ENCODE results near the gene MGME1.

The MGME1 gene

DNA sequence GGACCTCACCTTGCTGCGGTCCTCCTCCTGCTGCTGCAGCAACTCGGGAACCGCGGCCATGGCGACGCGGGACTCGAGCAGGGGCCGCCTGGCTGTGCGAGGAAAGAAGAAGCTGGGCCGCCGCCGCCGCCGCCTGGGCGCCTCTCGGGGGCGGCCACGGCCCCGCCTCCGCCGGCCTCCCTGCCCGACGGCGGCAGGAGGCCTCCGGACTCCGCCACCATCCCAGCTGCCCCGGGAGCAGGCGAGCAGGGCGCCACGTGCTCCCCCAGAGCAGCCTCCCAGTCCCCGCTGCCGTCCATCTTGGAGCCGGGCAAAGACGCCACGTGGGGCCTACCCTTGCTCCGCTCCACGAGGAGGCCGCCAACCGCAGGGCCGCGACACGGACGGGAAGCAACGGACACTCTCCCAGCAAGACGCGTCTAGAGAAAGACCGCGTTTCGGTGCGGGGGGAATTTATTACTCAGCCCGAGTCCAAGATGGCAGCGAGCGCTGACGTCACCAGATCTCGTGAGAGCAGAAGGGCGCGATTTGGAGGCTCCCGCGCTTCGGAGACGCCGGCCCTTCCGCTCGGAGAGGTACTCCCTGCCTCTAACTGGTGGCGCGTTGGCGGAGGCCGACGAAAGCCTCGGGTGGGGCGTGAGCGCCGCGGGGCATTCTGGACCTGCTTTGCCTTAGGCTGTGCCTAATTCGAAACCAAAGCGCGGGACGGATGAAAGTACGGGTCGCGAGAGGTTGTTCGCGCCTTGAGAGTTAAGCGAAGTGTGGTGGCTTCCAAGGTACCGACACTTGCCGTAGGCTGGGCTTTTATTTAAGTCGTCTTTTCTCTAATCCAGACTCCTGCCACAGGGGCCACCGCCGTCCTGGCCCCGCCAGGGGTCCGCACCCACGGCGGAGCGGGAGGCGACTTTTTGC, at the start of gene MGME1, which contains the start of gene SNX5:
TSS of gene MGME1 (plus strand) at position 653 of the 912 bp plus-strand sequence. CDS start 842 bp downstream, outside the sequence.
TSS of gene SNX5 (minus strand) at position 429 of the 912 bp plus-strand sequence. CDS start at position 60, 369 bp downstream.
- DNase-seq (ENCODE audit: low spot score), result peak; percentile 98

GRCh38 chr20:17919149-17919548, 49.7 kb upstream of the MGME1 start:
- no peak for DNase-seq (ENCODE audit: low spot score)

DNA sequence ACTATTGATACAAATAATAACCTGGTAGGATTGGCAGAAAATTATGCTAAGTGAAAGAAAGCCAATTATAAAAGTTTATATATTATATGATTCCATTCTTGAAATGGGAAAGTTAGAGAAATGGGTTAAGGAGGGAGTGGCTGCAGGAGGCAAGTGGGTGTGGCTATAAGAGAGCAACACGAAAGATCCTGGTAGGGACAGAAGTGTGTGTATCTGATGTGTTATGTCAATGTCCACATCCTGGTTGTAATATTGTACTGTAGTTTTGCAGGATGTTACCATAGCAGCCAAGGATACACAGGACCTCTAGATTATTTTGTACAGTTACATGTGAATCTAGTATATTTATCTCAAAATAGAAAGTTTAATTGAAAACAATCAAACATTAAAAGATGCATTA, 47.0 kb upstream of the MGME1 start:
- peak; percentile 12 for DNase-seq (ENCODE audit: low spot score)

DNA sequence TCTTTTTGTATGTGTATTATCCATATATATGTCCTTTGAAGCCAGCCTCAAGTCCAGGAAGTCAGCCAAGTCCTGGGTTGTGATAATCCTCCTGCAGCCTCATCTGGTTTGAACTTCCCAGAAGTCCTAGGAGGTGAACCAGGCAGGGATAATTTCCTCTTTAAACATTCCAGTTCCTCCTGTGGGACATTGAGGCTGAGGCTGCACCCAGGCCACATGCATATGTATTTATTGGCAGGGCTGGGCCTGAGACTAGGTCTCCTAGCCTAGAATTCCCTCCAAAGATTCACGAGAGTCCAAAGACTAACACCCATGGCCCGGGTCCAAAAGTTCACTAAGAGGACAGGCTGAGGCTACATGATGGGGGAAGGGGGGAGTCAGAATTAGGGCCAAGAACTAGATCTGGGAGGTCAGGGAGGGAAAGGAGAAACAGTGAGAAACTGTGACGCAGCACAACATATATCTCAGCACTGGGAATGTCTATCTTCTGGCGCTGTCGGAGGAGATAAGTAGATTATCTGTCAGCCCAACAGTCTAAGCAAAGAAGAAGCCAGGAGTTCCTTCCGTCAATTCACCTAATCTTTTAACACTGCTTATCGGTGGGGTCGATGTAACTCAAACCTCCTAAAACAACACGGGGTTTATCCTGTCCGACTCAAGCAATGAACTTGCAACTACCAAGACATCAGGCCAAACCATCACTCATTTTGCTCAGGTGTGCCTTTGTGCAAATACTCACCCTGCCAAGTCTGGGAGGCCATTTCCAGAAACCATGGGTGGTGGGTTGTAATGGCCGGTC, 43.5 kb upstream of the MGME1 start:
- DNase-seq (ENCODE audit: low spot score), result no peak

DNA sequence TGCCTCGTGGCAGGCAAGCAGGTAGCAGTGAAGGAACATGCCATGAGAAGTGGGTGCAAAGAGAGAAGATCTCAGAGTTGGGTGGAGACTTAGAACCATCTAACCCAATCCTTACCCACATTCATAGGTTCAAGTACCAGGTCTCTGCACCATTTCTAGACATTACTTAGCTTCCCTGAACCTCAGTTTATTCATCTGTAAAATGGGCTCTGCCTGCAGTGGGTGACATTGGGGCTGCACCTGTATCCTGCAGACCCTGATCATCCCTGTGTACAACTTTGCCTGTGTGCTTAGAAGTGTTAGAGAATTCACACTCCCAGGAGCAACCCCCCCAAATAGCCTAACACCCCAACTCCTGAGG, 42.9 kb upstream of the MGME1 start:
- DNase-seq (ENCODE audit: low spot score), result no peak

DNA sequence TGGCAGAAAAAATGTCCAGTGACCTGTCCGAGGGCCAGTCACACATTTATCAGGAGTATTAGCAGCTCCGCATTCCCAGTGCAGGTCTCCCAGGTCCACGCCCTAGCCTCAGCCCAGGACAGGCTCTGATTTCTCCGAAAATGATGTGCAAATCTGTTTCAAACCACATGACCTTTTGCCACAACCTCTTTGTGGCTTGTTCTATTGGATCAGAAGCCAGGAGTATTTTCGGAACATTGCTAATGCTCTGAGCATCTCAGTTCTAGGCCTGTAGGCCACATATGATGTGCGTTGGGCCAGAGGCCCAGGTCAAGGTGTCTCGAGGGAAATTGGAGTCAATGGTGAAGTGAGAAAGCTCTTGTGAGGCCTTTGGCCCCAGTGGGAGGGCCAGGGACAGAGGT, 40.6 kb upstream of the MGME1 start:
- no peak for DNase-seq (ENCODE audit: low spot score)

GRCh38 chr20:17928633-17929311, 40.0 kb upstream of the MGME1 start:
- no peak for DNase-seq (ENCODE audit: low spot score)

- DNase-seq (ENCODE audit: low spot score), result no peak
Observed at GRCh38 chr20:17931513-17931912, 37.3 kb upstream of the MGME1 start.

GRCh38 chr20:17932396-17932795, 36.4 kb upstream of the MGME1 start:
- no peak for DNase-seq (ENCODE audit: low spot score)

DNA sequence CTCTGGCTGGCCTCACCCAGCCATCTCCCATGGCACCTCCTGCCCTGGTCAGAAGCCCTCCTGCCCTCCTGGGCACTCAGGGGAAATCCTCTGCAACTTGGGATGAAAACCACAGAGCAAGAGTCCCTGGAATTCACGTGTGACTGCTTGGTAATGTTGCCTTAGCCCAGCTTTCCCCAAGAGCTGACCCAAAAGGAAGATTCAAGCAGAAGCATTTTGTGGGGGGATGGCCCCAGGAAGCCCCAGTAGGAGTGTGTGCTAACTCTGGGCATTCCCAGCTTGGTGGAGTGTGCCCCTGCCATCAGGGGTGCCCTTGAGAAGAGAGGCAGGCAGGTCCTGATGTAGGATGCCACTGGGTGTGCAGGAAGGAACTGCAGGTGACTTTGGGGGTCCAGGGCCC, 35.7 kb upstream of the MGME1 start:
- no peak for DNase-seq (ENCODE audit: low spot score)

DNA sequence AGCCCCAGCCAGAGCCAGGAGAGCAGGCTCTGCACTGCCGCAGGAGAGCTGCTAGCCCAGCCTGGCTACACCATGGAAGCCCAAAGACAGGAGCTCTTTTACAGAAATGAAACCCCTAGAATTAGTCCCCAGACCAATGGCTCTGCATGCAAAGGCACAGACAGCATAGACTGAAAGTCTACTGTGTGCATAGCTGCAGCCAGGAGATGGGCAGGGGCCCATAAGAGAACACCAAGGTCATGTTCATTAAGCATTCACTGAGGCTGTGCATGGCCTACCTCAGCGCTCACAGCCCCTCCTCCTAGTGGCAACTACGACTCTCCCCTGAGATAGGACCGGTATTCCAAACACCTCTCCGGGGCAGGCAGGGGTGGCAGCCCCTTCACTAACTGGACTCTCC, 35.1 kb upstream of the MGME1 start:
- DNase-seq (ENCODE audit: low spot score), result no peak

DNA sequence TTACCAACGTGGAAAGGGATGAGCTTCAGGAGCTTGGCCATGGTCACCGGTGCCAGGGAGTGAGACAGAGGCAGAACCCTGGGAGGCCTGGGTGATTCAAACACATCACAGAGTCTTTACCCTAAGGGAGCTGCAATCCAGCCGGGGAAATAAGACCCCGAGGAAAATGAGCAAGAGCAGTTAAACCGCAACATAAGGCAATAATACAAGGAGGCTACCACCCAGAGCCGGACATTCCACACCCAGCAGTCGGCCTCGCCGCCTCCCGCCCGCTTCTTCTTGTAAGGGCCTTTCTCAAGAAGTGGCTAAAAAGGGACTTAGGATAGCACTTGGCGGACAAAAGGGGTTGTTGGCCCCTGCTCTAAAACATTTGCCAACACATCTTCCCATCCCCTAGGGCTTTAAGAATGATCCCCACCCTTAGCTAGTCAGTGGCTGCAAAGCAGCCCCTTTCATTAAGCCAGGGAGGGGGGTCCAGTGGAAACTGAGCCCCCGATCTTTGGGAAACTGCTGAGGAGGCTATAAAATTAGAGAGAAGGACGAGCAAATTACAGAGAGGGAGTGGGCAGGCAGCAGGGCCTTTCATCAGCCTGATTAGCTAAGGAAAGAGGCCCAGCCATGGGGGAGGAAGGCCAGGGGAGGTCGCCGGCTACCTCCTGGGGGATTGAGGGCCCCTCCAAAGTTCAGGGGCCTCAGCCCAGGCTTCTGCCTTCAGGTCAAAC, 34.5 kb upstream of the MGME1 start:
- no peak for DNase-seq (ENCODE audit: low spot score)

- peak; percentile 8 for DNase-seq (ENCODE audit: low spot score)
Observed at GRCh38 chr20:17935186-17935585, 33.6 kb upstream of the MGME1 start.

- no peak for DNase-seq (ENCODE audit: low spot score)
Observed at GRCh38 chr20:17935761-17936160, 33.1 kb upstream of the MGME1 start.

- no peak for DNase-seq (ENCODE audit: low spot score)
Observed at GRCh38 chr20:17936286-17936760, 32.5 kb upstream of the MGME1 start.

GRCh38 chr20:17936761-17937732, 31.8 kb upstream of the MGME1 start:
- no peak for DNase-seq (ENCODE audit: low spot score)

DNA sequence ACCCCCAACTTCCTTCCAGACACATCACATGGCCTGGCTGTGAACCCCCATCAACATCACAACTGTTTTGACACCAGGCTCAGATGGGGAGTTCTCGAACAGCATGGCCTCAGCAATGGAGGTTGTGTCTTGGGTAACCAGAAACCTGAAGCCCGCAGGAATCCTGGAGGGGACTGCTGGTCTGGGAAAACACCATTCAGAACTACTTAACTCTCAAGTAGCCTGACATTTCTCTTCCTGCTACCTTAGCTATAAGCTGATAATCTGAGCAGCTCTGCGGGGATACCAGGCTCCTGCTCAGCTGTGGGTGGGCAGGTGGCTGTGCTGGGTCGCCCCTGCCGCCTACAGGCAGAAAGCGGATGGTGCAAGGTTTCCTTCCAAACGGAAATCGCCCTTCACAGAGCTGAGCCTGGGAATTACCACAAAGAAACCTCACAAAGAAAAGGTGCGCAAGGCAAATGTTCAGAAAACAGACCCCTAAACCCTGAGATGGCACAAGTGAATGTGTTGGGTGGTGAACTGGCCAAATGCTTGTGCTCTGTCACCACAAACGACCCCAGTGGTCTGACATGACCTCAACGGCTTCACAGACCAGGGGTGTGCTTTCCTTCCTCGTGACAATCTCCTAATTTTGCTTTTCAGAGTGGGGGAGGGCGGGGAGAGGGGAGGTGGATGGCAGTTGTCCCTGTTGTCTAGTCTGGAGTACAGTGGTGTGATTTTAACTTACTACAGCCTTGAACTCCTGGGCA, 29.8 kb upstream of the MGME1 start:
- peak; percentile 52 for DNase-seq (ENCODE audit: low spot score)

GRCh38 chr20:17939622-17940223, 29.1 kb upstream of the MGME1 start:
- no peak for DNase-seq (ENCODE audit: low spot score)
